Heart right ventricle (tissue), 16 donors: ENCODE results near the gene ZNF362. TPM values are rescaled to one million over a fixed set of nuclear protein-coding genes. Genes with fewer than 3 reads are reported as not detected.

Experiments
- ATAC-seq, 8 donors: fragments of 200-7000 bp; cut with Tn5 transposase; one replicate each; pipeline ENCODE4 v1.9.1; 2020; ENCODE audit warnings: mild to moderate bottlenecking in 8 of 8, moderate library complexity in 8 of 8, moderate number of reproducible peaks in 1 of 8
- DNase-seq, 2 donors: peaks; one replicate each; pipeline ENCODE4 v3.0.0-alpha.2; 2020
- H3K27ac ChIP-seq, 10 donors: fragments of 200-600 bp; sonication (generic) in 2 of 10; one replicate each; pipeline versions ENCODE4 v1.5.0 to v1.8.0; 2020 to 2022; ENCODE audit warnings: mild to moderate bottlenecking in 3 of 10
- H3K27me3 ChIP-seq, 7 donors: fragments of 200-600 bp; one replicate each; pipeline ENCODE4 v1.8.0; 2021 to 2022; ENCODE audit warnings: mild to moderate bottlenecking in 2 of 7
- H3K36me3 ChIP-seq, 9 donors: fragments of 200-600 bp; sonication (generic) in 1 of 9; one replicate each; pipeline versions ENCODE4 v1.5.0 to v1.8.0; 2020 to 2022; ENCODE audit warnings: mild to moderate bottlenecking in 2 of 9
- H3K4me1 ChIP-seq, 9 donors: fragments of 200-600 bp; sonication (generic) in 1 of 9; one replicate each; pipeline versions ENCODE4 v1.5.0 to v1.8.0; 2020 to 2022; ENCODE audit warnings: mild to moderate bottlenecking in 4 of 9
- H3K4me3 ChIP-seq, 10 donors: fragments of 200-600 bp; sonication (generic) in 2 of 10; one replicate each; pipeline versions ENCODE4 v1.5.0 to v1.8.0; 2020 to 2022; ENCODE audit warnings: mild to moderate bottlenecking in 7 of 10, moderate library complexity in 2 of 10
- H3K9me3 ChIP-seq, 11 donors: fragments of 200-600 bp in 10 of 11; sonication (generic) in 2 of 11; one replicate each; pipeline versions ENCODE4 v1.5.0 to v1.8.0; 2013 to 2022; ENCODE audit warnings: mild to moderate bottlenecking in 2 of 11, control low read depth in 1 of 11, moderate library complexity in 1 of 11
- CTCF ChIP-seq, 9 donors: fragments of 200-600 bp; sonication (generic) in 2 of 9; IDR thresholded peaks; one replicate each; pipeline versions ENCODE4 v1.5.0 to v1.8.0; 2021 to 2022; ENCODE audit warnings: antibody characterized with exemption in 9 of 9, mild to moderate bottlenecking in 5 of 9, moderate library complexity in 1 of 9
- WGBS, 2 donors: extraction: QIAGEN DNeasy Blood & Tissue Kit; methylation state at CpG; one replicate each; pipeline ENCODE4 v1.1.7; 2013; ENCODE audit warnings: inconsistent platforms in 1 of 2; 5-methylcytosine and 5-hydroxymethylcytosine counted together
- intact Hi-C, 10 donors: fragments of 100-400 bp; cut with DNase I; formaldehyde crosslinking; loops; one replicate each; pipeline versions ENCODE4 v1.11.1 to v1.14.2; 2022
- polyA plus RNA-seq, 2 donors: library from polyadenylated mRNA; stranded (reverse); fragments of 200-250 nt; gene quantifications; one replicate each; pipeline ENCODE4 v1.2.3, GENCODE V29; 2013
- total RNA-seq, 10 donors: library from RNA; stranded (reverse); fragmentation: NEBNext Ultra II Directional in 3 of 10; extraction: Animal tissue kit (Norgen Biotek cat#: 25700) in 3 of 10; gene quantifications; one replicate each; pipeline versions ENCODE4 v1.2.1 to v1.2.4, GENCODE V29; 2021 to 2023
- donor health status: Arrhythmogenic right ventricular cardiomyopathy.
- donor health status: ischemic (EF 13 %, LVEDD 7.1; RV severe dilation, severe dysfunction).
- donor health status: healthy with polysubstance abuse.
- donor health status: DM: no; HTN: yes; CAD: no.
- donor health status: DM: no; HTN: no; CAD: no.
- donor health status: ischemic (EF 25% LVEDD 6.9; RV normal size, moderate dysfunction).
- donor health status: ischemic (EF 25% LVEDD 5.7; RV mildly dilated, moderate dysfunction).
- donor health status: healthy.
- donor health status: DM: yes; HTN: yes; CAD: no.
- donor health status: Ischemic cardiomyopathy.
- donor health status: ischemic (EF 35%, LVEDD 5.7; RV mildly dilated, moderate dysfunction).
- donor health status: nonischemic (EF 11% LVEDD 7.7; RV severe dilation, severe dysfunction).
- donor health status: DM: yes; HTN: yes; CAD: no.
- donor health status: PGD.
- donor health status: ischemic (EF 29% LVEDD 5.4; RV normal size, mild dysfunction).
- donor health status: nonischemic (EF 23%, LVEDD 6.1; RV moderate dilation, normal function).

Gene ZNF362
- total and polyA plus RNA-seq, 12 donors, result 9.1 to 39.2 (median 31.3) TPM

GRCh38 chr1:33234131-33234530 is 22.2 kb upstream of the ZNF362 start:
- ATAC-seq, result peak in 4 of 8 donors; percentile 17 to 72 (median 34)
- 63 to 74% methylated on average over 4 of the region's 4 CpGs for WGBS, 2 donors
- peak overlapping the region in 6 of 10 donors; percentile 9 to 69 (median 36) for H3K27ac ChIP-seq
- no peaks in the 10 kb centered on the region for H3K9me3 ChIP-seq
- H3K36me3 ChIP-seq, result no peaks in the 10 kb centered on the region
- TF ChIP-seq CTCF (IDR thresholded peaks at IDR 0.05), result no peak
- no peak for DNase-seq
- peaks cover 0 to 37% (median 13%) of the 10 kb centered on the region in 9 donors for H3K4me1 ChIP-seq
- H3K4me3 ChIP-seq, result no peak overlapping the region
- H3K27me3 ChIP-seq, result no peaks in the 10 kb centered on the region
- intact Hi-C loops, result no loop called here

GRCh38 chr1:33234588-33234990 is 21.7 kb upstream of the ZNF362 start:
- intact Hi-C loops, result no loop called here
- ATAC-seq, result peak; percentile 33 to 82 (median 58)
- Histone ChIP-seq H3K4me3 (no peak overlapping the region), H3K27me3 (no peaks in the 10 kb centered on the region), H3K36me3 (no peaks in the 10 kb centered on the region), H3K9me3 (no peaks in the 10 kb centered on the region), H3K27ac (peak overlapping the region in 6 of 10 donors; percentile 9 to 69 (median 36)), H3K4me1 (peaks cover 0 to 33% (median 13%) of the 10 kb centered on the region in 9 donors)
- no peak for DNase-seq
- 37 to 41% methylated on average over 7 of the region's 7 CpGs for WGBS, 2 donors
- no peak for TF ChIP-seq CTCF (IDR thresholded peaks at IDR 0.05)

DNA sequence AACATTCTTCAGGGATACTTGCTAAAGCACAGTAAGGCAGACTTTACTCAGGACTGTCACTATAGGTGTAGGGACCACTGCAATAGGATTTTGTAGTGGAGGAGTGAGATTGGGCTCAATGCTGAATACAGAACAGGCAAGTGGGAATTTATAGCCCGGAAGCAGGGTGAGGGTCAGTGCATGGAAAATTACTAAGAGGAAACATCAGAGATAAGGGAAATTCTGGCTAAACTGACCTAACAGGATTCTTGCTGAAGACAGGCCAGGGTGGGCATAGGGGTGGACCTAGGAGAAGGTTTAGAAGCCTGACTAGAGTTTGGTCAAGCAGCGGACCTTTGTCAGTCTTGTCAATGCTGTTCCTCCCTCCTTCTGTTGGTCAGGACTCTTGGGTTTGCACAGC is 20.8 kb upstream of the ZNF362 start:
- 79 to 83% methylated on average over 2 of the region's 2 CpGs for WGBS, 2 donors
- peak in 1 of 8 donors; percentile 40 for ATAC-seq
- intact Hi-C loops, result no loop called here
- H3K36me3 ChIP-seq, result no peaks in the 10 kb centered on the region
- H3K4me1 ChIP-seq, result peaks cover 0 to 30% (median 13%) of the 10 kb centered on the region in 9 donors
- no peak for DNase-seq
- no peaks in the 10 kb centered on the region for H3K9me3 ChIP-seq
- peak overlapping the region in 4 of 10 donors; percentile 34 to 69 (median 48) for H3K27ac ChIP-seq
- no peak overlapping the region for H3K4me3 ChIP-seq
- no peak for TF ChIP-seq CTCF (IDR thresholded peaks at IDR 0.05)
- no peaks in the 10 kb centered on the region for H3K27me3 ChIP-seq

GRCh38 chr1:33236498-33236897 is 19.8 kb upstream of the ZNF362 start:
- Histone ChIP-seq H3K27ac (no peak overlapping the region), H3K4me1 (peaks cover 0 to 30% (median 13%) of the 10 kb centered on the region in 9 donors), H3K9me3 (no peaks in the 10 kb centered on the region), H3K27me3 (no peaks in the 10 kb centered on the region), H3K36me3 (no peaks in the 10 kb centered on the region), H3K4me3 (no peak overlapping the region)
- 93 to 97% methylated on average over 2 of the region's 2 CpGs for WGBS, 2 donors
- no peak for TF ChIP-seq CTCF (IDR thresholded peaks at IDR 0.05)
- DNase-seq (no peak), ATAC-seq (no peak)
- intact Hi-C loops, result no loop called here
